CD4-positive, alpha-beta T cell (primary cell): ENCODE results near the gene TBC1D2. TPM values are rescaled to one million over a fixed set of nuclear protein-coding genes. Genes with fewer than 3 reads are reported as not detected.

ENCODE experiments used
- ATAC-seq: fragments of 200-7000 bp; cut with Tn5 transposase; one replicate; pipeline ENCODE4 v1.10.0; 2022; ENCODE audit warnings: mild to moderate bottlenecking; ENCODE audit not compliant: poor library complexity
- CTCF ChIA-PET: fragments of 350-600 bp; sonication (Branson Sonifier 250); formaldehyde crosslinking; loops from one replicate; lab custom pipeline; 2021; ENCODE audit warnings: antibody characterized with exemption, inconsistent platforms; lab: Charles Lee
- POLR2A ChIA-PET: fragments of 350-600 bp; sonication (Branson Sonifier 250); formaldehyde crosslinking; loops from one replicate; lab custom pipeline; 2021; ENCODE audit warnings: antibody characterized with exemption, inconsistent platforms; lab: Charles Lee
- DNase-seq, 14 experiments: peaks; one replicate each; pipeline ENCODE4 v3.0.0-alpha.2; 2013 to 2020; ENCODE audit warnings: mixed read lengths in 2 of 14
- H3K27ac ChIP-seq, 2 donors: one replicate each; pipeline versions ENCODE4 v1.5.1 to v1.7.0; 2013; ENCODE audit warnings: low read length in 2 of 2, low read depth in 1 of 2, mild to moderate bottlenecking in 1 of 2
- H3K27me3 ChIP-seq, 2 experiments: 1 replicate in 1 of 2; 2 replicates in 1 of 2; pipeline versions ENCODE4 v1.6.1 to v1.7.0; 2013; ENCODE audit warnings: low read length in 2 of 2, control low read depth in 1 of 2, mild to moderate bottlenecking in 1 of 2, moderate library complexity in 1 of 2; ENCODE audit not compliant: insufficient read depth in 2 of 2, control insufficient read depth in 1 of 2
- H3K36me3 ChIP-seq: one replicate; pipeline ENCODE4 v1.6.1; 2013; ENCODE audit warnings: low read length, control low read depth; ENCODE audit not compliant: insufficient read depth
- H3K4me1 ChIP-seq: one replicate; pipeline ENCODE4 v1.6.1; 2013; ENCODE audit warnings: low read length, control low read depth; ENCODE audit not compliant: insufficient read depth
- H3K4me3 ChIP-seq: one replicate; pipeline ENCODE4 v1.5.1; 2013; ENCODE audit warnings: mild to moderate bottlenecking, low read length, moderate library complexity
- H3K9me3 ChIP-seq, 2 experiments: 1 replicate in 1 of 2; 2 replicates in 1 of 2; pipeline versions ENCODE4 v1.6.1 to v1.7.0; 2013; ENCODE audit warnings: low read length in 2 of 2, mild to moderate bottlenecking in 2 of 2, control low read depth in 1 of 2, moderate library complexity in 1 of 2; ENCODE audit not compliant: control insufficient read depth in 1 of 2, insufficient read depth in 1 of 2
- H3K27ac Mint-ChIP-seq: one replicate; pipeline ENCODE4 v1.8.0; 2020; ENCODE audit warnings: mixed read lengths
- H3K27me3 Mint-ChIP-seq: one replicate; pipeline ENCODE4 v1.8.0; 2021; ENCODE audit warnings: mixed read lengths
- H3K36me3 Mint-ChIP-seq: one replicate; pipeline ENCODE4 v1.8.0; 2021; ENCODE audit warnings: low read depth, mixed read lengths
- H3K4me1 Mint-ChIP-seq: one replicate; pipeline ENCODE4 v1.8.0; 2021; ENCODE audit warnings: low read depth, mixed read lengths
- H3K4me3 Mint-ChIP-seq: one replicate; pipeline ENCODE4 v1.8.0; 2020; ENCODE audit warnings: mild to moderate bottlenecking, mixed read lengths
- H3K9me3 Mint-ChIP-seq: one replicate; pipeline ENCODE4 v1.8.0; 2020; ENCODE audit warnings: mixed read lengths
- intact Hi-C, 2 experiments: fragments of 100-400 bp; cut with DNase I in 1 of 2; cut with micrococcal nuclease in 1 of 2; formaldehyde crosslinking; loops; one replicate each; pipeline versions ENCODE4 v1.15.1 to v1.9.0; 2023 to 2025; cut with DNase I, micrococcal nuclease
- total RNA-seq, 174 experiments: library from RNA in 2 of 174; stranded (reverse) in 2 of 174; gene quantifications; one replicate each; pipeline ENCODE4 v1.2.3 and lab custom pipeline; 2021 to 2026
- TF ChIP-seq, protein P1 (sequence below): fragments of 200-600 bp; IDR thresholded peaks from one replicate; pipeline ENCODE4 v1.8.0; 2022; ENCODE audit warnings: antibody characterized with exemption, mild to moderate bottlenecking

The TBC1D2 gene
- total RNA-seq, 2 experiments from 2014 or later: 2.9 to 4.0 TPM

DNA sequence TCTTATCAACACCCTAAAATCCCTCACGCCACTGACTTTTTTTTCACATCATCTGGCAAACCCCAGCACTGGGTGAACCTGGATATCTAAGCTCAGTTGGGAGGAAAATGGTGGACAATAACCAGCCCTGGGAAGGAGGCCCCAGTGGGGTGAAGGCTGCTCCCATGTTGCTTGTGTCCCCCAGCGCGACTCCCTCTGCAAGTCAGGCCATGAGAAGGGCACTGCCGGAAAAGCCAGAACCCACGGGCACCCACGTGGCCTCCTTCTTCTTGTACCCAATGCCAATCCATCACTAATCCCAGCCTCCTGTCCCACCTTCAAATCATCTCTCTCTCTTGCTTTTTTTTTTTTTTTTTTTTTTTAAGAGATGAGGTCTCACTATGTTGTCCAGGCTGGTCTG lies 74.5 kb downstream of the TBC1D2 start:
- Mint-ChIP-seq H3K36me3 (no peaks in the 10 kb centered on the region), H3K4me3 (no peak overlapping the region), H3K4me1 (peaks cover 54% of the 10 kb centered on the region), H3K27ac (no peak overlapping the region), H3K27me3 (no peaks in the 10 kb centered on the region), H3K9me3 (no peaks in the 10 kb centered on the region)
- Histone ChIP-seq H3K36me3 (peaks cover 3% of the 10 kb centered on the region), H3K27me3 (no peaks in the 10 kb centered on the region), H3K4me1 (peaks cover 22% of the 10 kb centered on the region), H3K27ac (no peak overlapping the region), H3K9me3 (no peaks in the 10 kb centered on the region), H3K4me3 (no peak overlapping the region)
- DNase-seq (no peak), ATAC-seq (no peak)
- POLR2A ChIA-PET: interaction anchor here (0.8 kb wide), 1 partner anchor 75 kb away, joined by 4 read pairs; no protein-coding TSS in a partner anchor
- intact Hi-C loops: no loop called here
- TF ChIP-seq, protein P1, sequence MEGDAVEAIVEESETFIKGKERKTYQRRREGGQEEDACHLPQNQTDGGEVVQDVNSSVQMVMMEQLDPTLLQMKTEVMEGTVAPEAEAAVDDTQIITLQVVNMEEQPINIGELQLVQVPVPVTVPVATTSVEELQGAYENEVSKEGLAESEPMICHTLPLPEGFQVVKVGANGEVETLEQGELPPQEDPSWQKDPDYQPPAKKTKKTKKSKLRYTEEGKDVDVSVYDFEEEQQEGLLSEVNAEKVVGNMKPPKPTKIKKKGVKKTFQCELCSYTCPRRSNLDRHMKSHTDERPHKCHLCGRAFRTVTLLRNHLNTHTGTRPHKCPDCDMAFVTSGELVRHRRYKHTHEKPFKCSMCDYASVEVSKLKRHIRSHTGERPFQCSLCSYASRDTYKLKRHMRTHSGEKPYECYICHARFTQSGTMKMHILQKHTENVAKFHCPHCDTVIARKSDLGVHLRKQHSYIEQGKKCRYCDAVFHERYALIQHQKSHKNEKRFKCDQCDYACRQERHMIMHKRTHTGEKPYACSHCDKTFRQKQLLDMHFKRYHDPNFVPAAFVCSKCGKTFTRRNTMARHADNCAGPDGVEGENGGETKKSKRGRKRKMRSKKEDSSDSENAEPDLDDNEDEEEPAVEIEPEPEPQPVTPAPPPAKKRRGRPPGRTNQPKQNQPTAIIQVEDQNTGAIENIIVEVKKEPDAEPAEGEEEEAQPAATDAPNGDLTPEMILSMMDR: no peak
- CTCF ChIA-PET: no interaction called here

DNA sequence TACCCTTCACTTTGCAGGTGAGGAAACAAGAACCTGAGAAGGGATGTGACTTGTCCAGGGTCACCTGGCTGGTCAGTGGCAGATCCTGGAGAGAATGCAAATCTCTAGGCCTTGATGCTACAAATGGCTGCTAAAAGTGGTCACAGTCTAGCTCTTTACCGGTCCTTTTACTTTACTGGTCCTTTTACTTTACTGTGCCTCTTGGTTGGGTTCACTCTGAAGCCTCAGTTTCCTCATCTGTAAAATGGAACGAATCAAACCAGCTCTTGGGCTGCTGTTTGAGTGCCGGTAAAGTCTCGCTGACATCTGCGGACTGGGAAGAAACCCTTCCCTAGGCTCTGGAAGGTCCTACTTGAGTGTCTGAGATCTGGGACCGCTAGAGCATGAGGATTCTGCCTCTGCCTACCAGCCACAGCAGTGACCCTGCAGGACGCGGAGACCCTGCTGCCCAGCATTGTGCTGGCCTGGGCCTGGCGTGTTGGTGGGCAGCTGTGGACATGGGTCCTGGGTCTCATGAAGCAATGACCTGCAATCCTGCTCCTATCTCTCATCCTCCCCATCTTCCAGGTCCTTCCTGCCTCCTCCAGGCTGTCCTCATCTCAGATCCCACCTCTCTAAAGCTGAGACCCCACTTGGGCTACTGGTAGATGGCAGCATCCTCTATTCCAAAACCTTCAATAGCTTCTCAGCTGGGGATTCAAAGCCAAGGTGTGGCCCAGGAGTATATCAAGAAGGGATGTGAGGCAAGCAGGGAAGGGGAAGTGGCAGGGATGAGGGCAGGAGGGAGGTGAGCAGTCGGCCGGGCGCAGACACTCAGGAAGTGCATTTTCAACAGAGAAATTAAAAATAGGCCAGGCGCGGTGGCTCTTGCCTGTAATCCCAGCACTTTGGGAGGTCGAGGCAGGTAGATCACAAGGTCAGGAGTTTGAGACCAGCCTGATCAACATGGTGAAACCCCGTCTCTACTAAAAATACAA lies 76.3 kb downstream of the TBC1D2 start:
- Mint-ChIP-seq H3K27me3 (no peaks in the 10 kb centered on the region), H3K4me3 (no peak overlapping the region), H3K9me3 (no peaks in the 10 kb centered on the region), H3K4me1 (peaks cover 42% of the 10 kb centered on the region), H3K27ac (peak overlapping the region; percentile 2), H3K36me3 (no peaks in the 10 kb centered on the region)
- DNase-seq (no peak), ATAC-seq (no peak)
- Histone ChIP-seq H3K27ac (no peak overlapping the region), H3K4me3 (no peak overlapping the region), H3K9me3 (no peaks in the 10 kb centered on the region), H3K27me3 (no peaks in the 10 kb centered on the region), H3K36me3 (no peaks in the 10 kb centered on the region), H3K4me1 (peaks cover 12% of the 10 kb centered on the region)
- ChIA-PET POLR2A (no interaction called here), CTCF (no interaction called here)
- TF ChIP-seq, protein P1: no peak
- intact Hi-C loops: no loop called here

DNA sequence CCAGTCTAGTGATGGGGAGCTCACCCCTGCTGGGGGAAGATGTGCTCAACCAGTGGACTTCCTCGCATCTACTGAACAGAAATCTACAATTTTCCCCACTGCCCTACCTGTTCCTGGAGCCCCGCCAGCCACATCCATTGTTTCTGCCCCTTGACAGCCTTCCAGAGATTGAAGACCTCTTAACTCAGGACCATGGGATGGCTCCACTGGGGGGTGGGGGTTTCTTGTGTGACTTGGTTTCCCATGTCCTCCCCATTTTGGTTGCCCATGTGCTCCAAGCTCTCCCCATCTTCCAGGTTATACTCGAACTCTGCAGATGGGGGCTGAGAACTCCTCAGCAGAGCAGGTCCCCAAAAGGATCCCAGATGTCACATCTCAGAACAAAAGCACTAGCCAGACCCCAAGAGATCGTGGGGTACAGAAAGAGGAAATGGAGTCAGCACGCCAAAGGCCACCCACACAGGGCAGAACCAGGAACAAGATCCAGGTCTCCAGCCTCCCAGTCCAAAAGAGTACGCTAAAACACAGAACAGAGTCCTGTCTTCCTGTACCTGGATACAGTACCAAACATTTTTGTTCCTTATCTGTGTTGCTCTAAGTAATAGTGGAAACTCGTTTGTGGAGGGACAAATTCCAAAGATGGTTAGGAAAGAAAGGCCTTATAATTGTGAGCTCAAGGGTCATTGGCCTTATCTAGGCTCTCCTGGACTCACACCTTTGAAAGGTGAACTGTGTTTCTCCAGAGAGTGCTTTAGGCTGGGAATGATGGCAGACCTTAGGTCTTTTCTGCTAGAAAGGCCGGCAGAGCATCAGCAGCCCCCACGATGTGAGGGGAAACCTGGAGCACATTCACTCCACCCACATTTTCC lies 78.8 kb downstream of the TBC1D2 start:
- POLR2A ChIA-PET: no interaction called here
- H3K27me3 ChIP-seq: no peaks in the 10 kb centered on the region
- DNase-seq (no peak), ATAC-seq (no peak)
- peaks cover 39% of the 10 kb centered on the region for H3K4me1 Mint-ChIP-seq
- TF ChIP-seq, protein P1: no peak
- peak overlapping the region; percentile 10 for H3K27ac Mint-ChIP-seq
- H3K9me3 ChIP-seq: no peaks in the 10 kb centered on the region
- no peak overlapping the region for H3K27ac ChIP-seq
- no peaks in the 10 kb centered on the region for H3K27me3 Mint-ChIP-seq
- H3K36me3 ChIP-seq: peaks cover 2% of the 10 kb centered on the region
- no peak overlapping the region for H3K4me3 Mint-ChIP-seq
- H3K9me3 Mint-ChIP-seq: no peaks in the 10 kb centered on the region
- intact Hi-C loops: no loop called here
- CTCF ChIA-PET: no interaction called here
- H3K4me1 ChIP-seq: peaks cover 16% of the 10 kb centered on the region
- H3K4me3 ChIP-seq: no peak overlapping the region
- no peaks in the 10 kb centered on the region for H3K36me3 Mint-ChIP-seq
